ENCODE results near the gene RHOA. TPM values are rescaled to one million over a fixed set of nuclear protein-coding genes. Genes with fewer than 3 reads are reported as not detected.

RHOA gene
- total RNA-seq, 4 donors from 2014 or later = 532 to 825 (median 698) TPM

GRCh38 chr3:49378249-49378895 lies 33.4 kb downstream of the RHOA start:
- DNase-seq (ENCODE audit: low spot score in 2 of 2) = peak; percentile 33 to 40
- H3K4me3 ChIP-seq = no peak overlapping the region
- peaks cover 0 to 26% (median 10%) of the 10 kb centered on the region in 3 donors for H3K36me3 ChIP-seq
- H3K27me3 ChIP-seq = no peaks in the 10 kb centered on the region
- peak overlapping the region in 1 of 4 donors; percentile 57 for H3K27ac ChIP-seq
- TF ChIP-seq CTCF (IDR thresholded peaks at IDR 0.05) (no peak), EP300 (IDR thresholded peaks at IDR 0.05) (peak in 1 of 2 donors; percentile 10), POLR2A (IDR thresholded peaks at IDR 0.05) (no peak)
- H3K4me1 ChIP-seq = peaks cover 0 to 55% (median 6%) of the 10 kb centered on the region in 4 donors
- WGBS, 2 donors = 72 to 81% methylated on average over 11 of the region's 11 CpGs
- H3K9me3 ChIP-seq = no peaks in the 10 kb centered on the region

- WGBS, 2 donors = 92 to 100% methylated on average over 1 of the region's 1 CpG
- Histone ChIP-seq H3K4me3 (no peak overlapping the region), H3K27ac (peak overlapping the region in 1 of 4 donors; percentile 25), H3K27me3 (no peaks in the 10 kb centered on the region), H3K4me1 (peaks cover 0 to 57% (median 5%) of the 10 kb centered on the region in 4 donors), H3K9me3 (no peaks in the 10 kb centered on the region), H3K36me3 (peaks cover 0 to 35% (median 10%) of the 10 kb centered on the region in 3 donors)
- no peak for DNase-seq (ENCODE audit: low spot score in 2 of 2)
- TF ChIP-seq EP300 (IDR thresholded peaks at IDR 0.05) (no peak), POLR2A (IDR thresholded peaks at IDR 0.05) (no peak), CTCF (IDR thresholded peaks at IDR 0.05) (no peak)
Measured at GRCh38 chr3:49377483-49377882, 34.3 kb downstream of the RHOA start.

GRCh38 chr3:49371946-49372345 lies 39.8 kb downstream of the RHOA start:
- Histone ChIP-seq H3K27ac (no peak overlapping the region), H3K36me3 (peaks cover 0 to 90% (median 10%) of the 10 kb centered on the region in 3 donors), H3K9me3 (no peaks in the 10 kb centered on the region), H3K4me3 (no peak overlapping the region), H3K4me1 (peaks cover 0 to 21% (median 0%) of the 10 kb centered on the region in 4 donors), H3K27me3 (no peaks in the 10 kb centered on the region)
- no peak for DNase-seq (ENCODE audit: low spot score in 2 of 2)
- TF ChIP-seq EP300 (IDR thresholded peaks at IDR 0.05) (no peak), CTCF (IDR thresholded peaks at IDR 0.05) (no peak), POLR2A (IDR thresholded peaks at IDR 0.05) (no peak)

- no peaks in the 10 kb centered on the region for H3K27me3 ChIP-seq
- WGBS, 2 donors = 78 to 83% methylated on average over 6 of the region's 6 CpGs
- TF ChIP-seq POLR2A (IDR thresholded peaks at IDR 0.05) (no peak), EP300 (IDR thresholded peaks at IDR 0.05) (no peak), CTCF (IDR thresholded peaks at IDR 0.05) (no peak)
Measured at GRCh38 chr3:49370585-49371290, 41.0 kb downstream of the RHOA start.

GRCh38 chr3:49362561-49362960 lies 49.2 kb downstream of the RHOA start:
- Histone ChIP-seq H3K27me3 (no peaks in the 10 kb centered on the region), H3K27ac (no peak overlapping the region), H3K4me1 (peaks cover 0 to 28% (median 6%) of the 10 kb centered on the region in 4 donors), H3K36me3 (peaks cover 0 to 86% (median 31%) of the 10 kb centered on the region in 3 donors), H3K9me3 (no peaks in the 10 kb centered on the region), H3K4me3 (no peak overlapping the region)
- DNase-seq (ENCODE audit: low spot score in 2 of 2) = no peak
- TF ChIP-seq EP300 (IDR thresholded peaks at IDR 0.05) (no peak), CTCF (IDR thresholded peaks at IDR 0.05) (no peak), POLR2A (IDR thresholded peaks at IDR 0.05) (no peak)
- WGBS, 2 donors = 74 to 88% methylated on average over 3 of the region's 3 CpGs

More at GRCh38 chr3:49370585-49371290, 41.0 kb downstream of the RHOA start:
- Histone ChIP-seq H3K9me3 (no peaks in the 10 kb centered on the region), H3K27ac (no peak overlapping the region), H3K4me3 (no peak overlapping the region), H3K4me1 (peaks cover 0 to 18% (median 0%) of the 10 kb centered on the region in 4 donors), H3K36me3 (peaks cover 0 to 99% (median 14%) of the 10 kb centered on the region in 3 donors)
- DNase-seq (ENCODE audit: low spot score in 2 of 2) = no peak

Measured in tibial nerve (tissue), 4 donors.